HepG2 (cell line): ENCODE results near the gene COL26A1. TPM values are rescaled to one million over a fixed set of nuclear protein-coding genes. Genes with fewer than 3 reads are reported as not detected.

Experiments used
- ATAC-seq: fragments of 200-7000 bp; cut with Tn5 transposase; 3 replicates; pipeline ENCODE4 v1.9.1; 2020; ENCODE audit warnings: mild to moderate bottlenecking, moderate library complexity
- BruUV-seq: library from RNA; stranded (reverse); fragments of 400-500 nt; replicated peaks from 2 replicates; lab custom pipeline; 2021; lab: Mats Ljungman, UMichigan
- CTCF ChIA-PET: fragments of 300-600 bp; formaldehyde crosslinking; extraction: SDS; loops from one replicate; lab custom pipeline; 2021; ENCODE audit warnings: low total read pairs, inconsistent platforms, low intra/inter-chr PET ratio; lab: Yijun Ruan, JAX
- POLR2A ChIA-PET: fragments of 350-600 bp; sonication (Branson Sonifier 250); formaldehyde crosslinking; loops from one replicate; lab custom pipeline; 2020; ENCODE audit warnings: antibody characterized with exemption, inconsistent platforms; lab: Yijun Ruan, JAX
- DNase-seq: peaks from one replicate; pipeline ENCODE4 v3.0.0-alpha.2; 2015; ENCODE audit warnings: low spot score
- FAIRE-seq: peaks from 3 replicates; lab custom pipeline; 2011; peaks lifted over from hg19 to GRCh38; lab: Jason Lieb, UNC
- H2AFZ ChIP-seq: one replicate; pipeline ENCODE4 v1.6.1; 2011; ENCODE audit warnings: low read length, inconsistent platforms
- H3K27ac ChIP-seq: fragments of 300-600 bp; 3 replicates; pipeline ENCODE4 v1.8.0; 2011; ENCODE audit warnings: mixed run types, mild to moderate bottlenecking, mixed read lengths, low read length, inconsistent platforms; ENCODE audit not compliant: insufficient read depth; ENCODE audit errors: extremely low read length
- H3K27me3 ChIP-seq, 2 experiments: fragments of 200-600 bp in 1 of 2; 2 replicates in 1 of 2; 3 replicates in 1 of 2; pipeline versions ENCODE4 v1.6.0 to v1.8.0; 2011; ENCODE audit warnings: low read length in 2 of 2, mild to moderate bottlenecking in 2 of 2, moderate library complexity in 2 of 2, inconsistent platforms in 1 of 2; ENCODE audit not compliant: insufficient read depth in 2 of 2, control insufficient read depth in 1 of 2
- H3K36me3 ChIP-seq, 2 experiments: fragments of 200-600 bp in 1 of 2; replicated peaks in 1 of 2; 2 replicates in 1 of 2; 3 replicates in 1 of 2; pipeline versions ENCODE4 v1.5.1 to v1.8.0; 2011; ENCODE audit warnings: low read length in 2 of 2, inconsistent platforms in 1 of 2; ENCODE audit not compliant: insufficient read depth in 2 of 2, control insufficient read depth in 1 of 2
- H3K4me1 ChIP-seq: 2 replicates; pipeline ENCODE4 v1.5.1; 2012; ENCODE audit warnings: low read length, inconsistent platforms; ENCODE audit not compliant: insufficient read depth
- H3K4me2 ChIP-seq: 2 replicates; pipeline ENCODE4 v1.6.0; 2011; ENCODE audit warnings: low read depth, low read length, inconsistent platforms
- H3K4me3 ChIP-seq, 3 experiments: fragments of 200-600 bp in 1 of 3; sonication (generic), shearing (Covaris generic) in 1 of 3; replicated peaks in 1 of 3; 2 replicates each; pipeline ENCODE4 v1.5.1; 2011 to 2016; ENCODE audit warnings: low read length in 3 of 3, inconsistent platforms in 2 of 3, low read depth in 2 of 3, mild to moderate bottlenecking in 2 of 3, control low read depth in 1 of 3, mixed read lengths in 1 of 3; ENCODE audit not compliant: insufficient read depth in 1 of 3
- H3K79me2 ChIP-seq: one replicate; pipeline ENCODE4 v1.6.1; 2011; ENCODE audit warnings: low read length, inconsistent platforms; ENCODE audit not compliant: insufficient read depth
- H3K9ac ChIP-seq: 2 replicates; pipeline ENCODE4 v1.6.0; 2011; ENCODE audit warnings: mild to moderate bottlenecking, low read depth, low read length, inconsistent platforms; ENCODE audit not compliant: insufficient read depth
- H3K9me3 ChIP-seq: 2 replicates; pipeline ENCODE4 v1.5.1; 2012; ENCODE audit warnings: mild to moderate bottlenecking, low read length
- H4K20me1 ChIP-seq: 2 replicates; pipeline ENCODE4 v1.6.0; 2011; ENCODE audit warnings: inconsistent platforms, mild to moderate bottlenecking, low read length, moderate library complexity; ENCODE audit not compliant: insufficient read depth
- ATF1 ChIP-seq: IDR thresholded peaks from 2 replicates; pipeline ENCODE4 v1.6.1; 2016; ENCODE audit warnings: mild to moderate bottlenecking, control low read depth
- KLF11 ChIP-seq: IDR thresholded peaks from 2 replicates; pipeline ENCODE4 v1.6.1; 2016; ENCODE audit warnings: missing compliant biosample characterization
- MED1 ChIP-seq: sonication (generic); formaldehyde crosslinking; IDR thresholded peaks from 2 replicates; pipeline ENCODE4 v1.4.0; 2020; ENCODE audit warnings: missing genetic modification reagents
- NFATC3 ChIP-seq: sonication (generic); formaldehyde crosslinking; IDR thresholded peaks from 2 replicates; pipeline ENCODE4 v1.5.1; 2020; ENCODE audit warnings: mild to moderate bottlenecking, missing genetic modification reagents
- RAD51 ChIP-seq: fragments of 450-650 bp; IDR thresholded peaks from 2 replicates; pipeline ENCODE4 v1.6.1; 2016; ENCODE audit warnings: borderline replicate concordance
- SP2 ChIP-seq: sonication (generic); formaldehyde crosslinking; IDR thresholded peaks from 2 replicates; pipeline ENCODE4 v1.5.1; 2020; ENCODE audit warnings: mild to moderate bottlenecking, missing genetic modification reagents
- SP4 ChIP-seq: sonication (generic); formaldehyde crosslinking; IDR thresholded peaks from 2 replicates; pipeline ENCODE4 v1.8.1; 2023; ENCODE audit warnings: mild to moderate bottlenecking, missing genetic modification reagents
- TEAD3 ChIP-seq: optimal IDR thresholded peaks from 2 replicates; pipeline ENCODE3; 2016; ENCODE audit warnings: borderline replicate concordance
- TRIM22 ChIP-seq: fragments of 450-650 bp; IDR thresholded peaks from 2 replicates; pipeline ENCODE4 v1.6.1; 2017
- ZBTB21 ChIP-seq: sonication (generic); formaldehyde crosslinking; IDR thresholded peaks from 2 replicates; pipeline ENCODE4 v1.4.0; 2020; ENCODE audit warnings: missing genetic modification reagents
- ZFAT ChIP-seq: sonication (generic); formaldehyde crosslinking; conservative IDR thresholded peaks from 2 replicates; pipeline ENCODE4 v1.8.1; 2023; ENCODE audit warnings: missing genetic modification reagents, inconsistent platforms
- ZNF383 ChIP-seq: sonication (generic); formaldehyde crosslinking; IDR thresholded peaks from 2 replicates; pipeline ENCODE4 v1.4.0; 2020; ENCODE audit warnings: missing genetic modification reagents, mild to moderate bottlenecking, borderline replicate concordance
- ZNF563 ChIP-seq: sonication (generic); formaldehyde crosslinking; IDR thresholded peaks from 2 replicates; pipeline ENCODE4 v1.8.0; 2022; ENCODE audit warnings: mild to moderate bottlenecking, moderate library complexity, missing genetic modification reagents
- whole genome bisulfite sequencing: methylation state at CpG from one replicate; pipeline ENCODE4 v1.1.6; 2017; ENCODE audit warnings: low lambda C conversion rate; 5-methylcytosine and 5-hydroxymethylcytosine counted together
- in situ Hi-C: cut with HindIII; loops from 2 replicates; pipeline ENCODE4 v1.10.0; 2017; ENCODE audit warnings: low pct_unique_long_range_greater_than_20kb; ENCODE audit not compliant: extremely low pct_ligation_motif_present
- intact Hi-C: fragments of 100-400 bp; cut with micrococcal nuclease; formaldehyde crosslinking; loops from one replicate; pipeline ENCODE4 v1.10.0; 2022; ENCODE audit not compliant: unreplicated experiment
- polyA plus RNA-seq, 8 experiments: library from polyadenylated mRNA; depleted of rRNA in 3 of 8; stranded (reverse) in 7 of 8; unstranded in 1 of 8; fragments of >200 nt; fragmentation: Illumina TruSeq in 4 of 8; extraction: Trizol in 4 of 8; gene quantifications; 2 replicates each; pipeline versions ENCODE4 v1.2.1 to v1.2.3, GENCODE V29; 2011 to 2016; ENCODE audit warnings: low read depth in 4 of 8, missing spikeins in 1 of 8, mixed read lengths in 1 of 8; ENCODE audit not compliant: insufficient read depth in 1 of 8
- total RNA-seq, 5 experiments: library from RNA; depleted of rRNA; stranded (reverse); fragments of >200 nt; fragmentation: Illumina TruSeq; extraction: Trizol; gene quantifications; 2 replicates each; pipeline ENCODE4 v1.2.3, GENCODE V29; 2016; ENCODE audit warnings: low read depth in 1 of 5
- TF ChIP-seq, protein P1 (sequence below): sonication (generic); formaldehyde crosslinking; IDR thresholded peaks from 2 replicates; pipeline ENCODE4 v1.5.0; 2020; ENCODE audit warnings: mild to moderate bottlenecking, missing genetic modification reagents
- TF ChIP-seq, protein P2 (sequence below): sonication (generic); formaldehyde crosslinking; IDR thresholded peaks from 2 replicates; pipeline ENCODE4 v1.9.0; 2021; ENCODE audit warnings: missing genetic modification reagents, mild to moderate bottlenecking, borderline replicate concordance
- TF ChIP-seq, protein P3 (sequence below): sonication (generic); formaldehyde crosslinking; IDR thresholded peaks from 2 replicates; pipeline ENCODE4 v1.4.0; 2020; ENCODE audit warnings: mild to moderate bottlenecking, missing genetic modification reagents
- TF ChIP-seq, protein P4 (sequence below): sonication (generic); formaldehyde crosslinking; IDR thresholded peaks from 2 replicates; pipeline ENCODE4 v1.4.0; 2020; ENCODE audit warnings: mild to moderate bottlenecking, missing genetic modification reagents
- TF ChIP-seq, protein P5 (sequence below): sonication (generic); formaldehyde crosslinking; IDR thresholded peaks from 2 replicates; pipeline ENCODE4 v1.5.0; 2020; ENCODE audit warnings: missing genetic modification reagents

The COL26A1 gene
- total and polyA plus RNA-seq, 2 of the 13 experiments (the other 11 are each of a cell fraction or from before 2014, with no cell fraction given): 7.8 to 9.2 TPM

- Histone ChIP-seq H4K20me1 (no peaks in the 10 kb centered on the region), H3K9me3 (no peaks in the 10 kb centered on the region), H3K27me3 (no peaks in the 10 kb centered on the region), H3K4me1 (peaks cover 7% of the 10 kb centered on the region), H3K27ac (no peak overlapping the region), H3K79me2 (no peaks in the 10 kb centered on the region), H3K4me3 (no peak overlapping the region), H3K9ac (no peak overlapping the region), H3K36me3 (no peaks in the 10 kb centered on the region), H3K4me2 (no peak overlapping the region), H2AFZ (no peak overlapping the region)
- in situ Hi-C loops: no loop called here
- ChIA-PET POLR2A (no interaction called here), CTCF (no interaction called here)
- intact Hi-C loops: no loop called here
- FAIRE-seq (no peak), DNase-seq (no peak), ATAC-seq (no peak)
- 72% methylated on average over 7 of the region's 7 CpGs for whole genome bisulfite sequencing
- BruUV-seq: no TSS peak
- TF ChIP-seq SP4 (no peak), ZFAT (CRISPR knock-in tag) (no peak), ZNF383 (no peak), NFATC3 (no peak), ATF1 (CRISPR knock-in tag) (no peak), TRIM22 (no peak), ZBTB21 (CRISPR knock-in tag) (no peak), MED1 (CRISPR knock-in tag) (no peak), TEAD3 (no peak), RAD51 (no peak), ZNF563 (CRISPR knock-in tag) (no peak), SP2 (CRISPR knock-in tag) (no peak), KLF11 (no peak)
- TF ChIP-seq, protein P1, sequence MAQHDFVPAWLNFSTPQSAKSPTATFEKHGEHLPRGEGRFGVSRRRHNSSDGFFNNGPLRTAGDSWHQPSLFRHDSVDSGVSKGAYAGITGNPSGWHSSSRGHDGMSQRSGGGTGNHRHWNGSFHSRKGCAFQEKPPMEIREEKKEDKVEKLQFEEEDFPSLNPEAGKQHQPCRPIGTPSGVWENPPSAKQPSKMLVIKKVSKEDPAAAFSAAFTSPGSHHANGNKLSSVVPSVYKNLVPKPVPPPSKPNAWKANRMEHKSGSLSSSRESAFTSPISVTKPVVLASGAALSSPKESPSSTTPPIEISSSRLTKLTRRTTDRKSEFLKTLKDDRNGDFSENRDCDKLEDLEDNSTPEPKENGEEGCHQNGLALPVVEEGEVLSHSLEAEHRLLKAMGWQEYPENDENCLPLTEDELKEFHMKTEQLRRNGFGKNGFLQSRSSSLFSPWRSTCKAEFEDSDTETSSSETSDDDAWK (CRISPR knock-in tag): no peak
- TF ChIP-seq, protein P2, sequence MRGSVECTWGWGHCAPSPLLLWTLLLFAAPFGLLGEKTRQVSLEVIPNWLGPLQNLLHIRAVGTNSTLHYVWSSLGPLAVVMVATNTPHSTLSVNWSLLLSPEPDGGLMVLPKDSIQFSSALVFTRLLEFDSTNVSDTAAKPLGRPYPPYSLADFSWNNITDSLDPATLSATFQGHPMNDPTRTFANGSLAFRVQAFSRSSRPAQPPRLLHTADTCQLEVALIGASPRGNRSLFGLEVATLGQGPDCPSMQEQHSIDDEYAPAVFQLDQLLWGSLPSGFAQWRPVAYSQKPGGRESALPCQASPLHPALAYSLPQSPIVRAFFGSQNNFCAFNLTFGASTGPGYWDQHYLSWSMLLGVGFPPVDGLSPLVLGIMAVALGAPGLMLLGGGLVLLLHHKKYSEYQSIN (CRISPR knock-in tag): no peak
- TF ChIP-seq, protein P3, sequence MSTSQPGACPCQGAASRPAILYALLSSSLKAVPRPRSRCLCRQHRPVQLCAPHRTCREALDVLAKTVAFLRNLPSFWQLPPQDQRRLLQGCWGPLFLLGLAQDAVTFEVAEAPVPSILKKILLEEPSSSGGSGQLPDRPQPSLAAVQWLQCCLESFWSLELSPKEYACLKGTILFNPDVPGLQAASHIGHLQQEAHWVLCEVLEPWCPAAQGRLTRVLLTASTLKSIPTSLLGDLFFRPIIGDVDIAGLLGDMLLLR (CRISPR knock-in tag): no peak
- TF ChIP-seq, protein P4, sequence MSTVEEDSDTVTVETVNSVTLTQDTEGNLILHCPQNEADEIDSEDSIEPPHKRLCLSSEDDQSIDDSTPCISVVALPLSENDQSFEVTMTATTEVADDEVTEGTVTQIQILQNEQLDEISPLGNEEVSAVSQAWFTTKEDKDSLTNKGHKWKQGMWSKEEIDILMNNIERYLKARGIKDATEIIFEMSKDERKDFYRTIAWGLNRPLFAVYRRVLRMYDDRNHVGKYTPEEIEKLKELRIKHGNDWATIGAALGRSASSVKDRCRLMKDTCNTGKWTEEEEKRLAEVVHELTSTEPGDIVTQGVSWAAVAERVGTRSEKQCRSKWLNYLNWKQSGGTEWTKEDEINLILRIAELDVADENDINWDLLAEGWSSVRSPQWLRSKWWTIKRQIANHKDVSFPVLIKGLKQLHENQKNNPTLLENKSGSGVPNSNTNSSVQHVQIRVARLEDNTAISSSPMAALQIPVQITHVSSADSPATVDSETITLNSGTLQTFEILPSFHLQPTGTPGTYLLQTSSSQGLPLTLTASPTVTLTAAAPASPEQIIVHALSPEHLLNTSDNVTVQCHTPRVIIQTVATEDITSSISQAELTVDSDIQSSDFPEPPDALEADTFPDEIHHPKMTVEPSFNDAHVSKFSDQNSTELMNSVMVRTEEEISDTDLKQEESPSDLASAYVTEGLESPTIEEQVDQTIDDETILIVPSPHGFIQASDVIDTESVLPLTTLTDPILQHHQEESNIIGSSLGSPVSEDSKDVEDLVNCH (CRISPR knock-in tag): no peak
- TF ChIP-seq, protein P5, sequence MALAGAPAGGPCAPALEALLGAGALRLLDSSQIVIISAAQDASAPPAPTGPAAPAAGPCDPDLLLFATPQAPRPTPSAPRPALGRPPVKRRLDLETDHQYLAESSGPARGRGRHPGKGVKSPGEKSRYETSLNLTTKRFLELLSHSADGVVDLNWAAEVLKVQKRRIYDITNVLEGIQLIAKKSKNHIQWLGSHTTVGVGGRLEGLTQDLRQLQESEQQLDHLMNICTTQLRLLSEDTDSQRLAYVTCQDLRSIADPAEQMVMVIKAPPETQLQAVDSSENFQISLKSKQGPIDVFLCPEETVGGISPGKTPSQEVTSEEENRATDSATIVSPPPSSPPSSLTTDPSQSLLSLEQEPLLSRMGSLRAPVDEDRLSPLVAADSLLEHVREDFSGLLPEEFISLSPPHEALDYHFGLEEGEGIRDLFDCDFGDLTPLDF (CRISPR knock-in tag): no peak
Observed at GRCh38 chr7:101487753-101488152, 125.1 kb downstream of the COL26A1 start.
